Measurements from ENCODE around the gene STAB1. TPM values are rescaled to one million over a fixed set of nuclear protein-coding genes. Genes with fewer than 3 reads are reported as not detected.

The STAB1 gene
- total and polyA plus RNA-seq, 2 of the 13 experiments (the other 11 are each of a cell fraction or from before 2014, with no cell fraction given) = 0.09 to 0.34 TPM

- TF ChIP-seq ZSCAN20 (CRISPR knock-in tag; IDR thresholded peaks at IDR 0.05; ENCODE audit: borderline replicate concordance) (no peak), SRF (IDR thresholded peaks at IDR 0.05; ENCODE audit: low read depth, low read length) (no peak), KLF9 (CRISPR knock-in tag; IDR thresholded peaks at IDR 0.05; ENCODE audit: low read depth) (no peak), PTBP1 (IDR thresholded peaks at IDR 0.05; ENCODE audit: low read depth, low read length, poor library complexity, severe bottlenecking) (no peak), MAF1 (CRISPR knock-in tag; IDR thresholded peaks at IDR 0.05; ENCODE audit: borderline replicate concordance) (no peak), ZBTB38 (CRISPR knock-in tag; IDR thresholded peaks at IDR 0.05) (0 out of 2 replicates have a peak, but pooled peaks have one; percentile 23), ZNF292 (CRISPR knock-in tag; IDR thresholded peaks at IDR 0.05; ENCODE audit: borderline replicate concordance, low read depth) (no peak), YEATS4 (CRISPR knock-in tag; IDR thresholded peaks at IDR 0.05; ENCODE audit: borderline replicate concordance) (no peak), ZNF7 (CRISPR knock-in tag; IDR thresholded peaks at IDR 0.05) (no peak), ZFP91 (CRISPR knock-in tag; IDR thresholded peaks at IDR 0.05; ENCODE audit: borderline replicate concordance) (peak; percentile 26; the same call in 1 of the 2 replicates), ZNF318 (CRISPR knock-in tag; IDR thresholded peaks at IDR 0.05) (peak; percentile 16; the same call in 1 of the 2 replicates), ZNF136 (CRISPR knock-in tag; IDR thresholded peaks at IDR 0.05; ENCODE audit: low read depth) (no peak)
- TF ChIP-seq, protein P1, sequence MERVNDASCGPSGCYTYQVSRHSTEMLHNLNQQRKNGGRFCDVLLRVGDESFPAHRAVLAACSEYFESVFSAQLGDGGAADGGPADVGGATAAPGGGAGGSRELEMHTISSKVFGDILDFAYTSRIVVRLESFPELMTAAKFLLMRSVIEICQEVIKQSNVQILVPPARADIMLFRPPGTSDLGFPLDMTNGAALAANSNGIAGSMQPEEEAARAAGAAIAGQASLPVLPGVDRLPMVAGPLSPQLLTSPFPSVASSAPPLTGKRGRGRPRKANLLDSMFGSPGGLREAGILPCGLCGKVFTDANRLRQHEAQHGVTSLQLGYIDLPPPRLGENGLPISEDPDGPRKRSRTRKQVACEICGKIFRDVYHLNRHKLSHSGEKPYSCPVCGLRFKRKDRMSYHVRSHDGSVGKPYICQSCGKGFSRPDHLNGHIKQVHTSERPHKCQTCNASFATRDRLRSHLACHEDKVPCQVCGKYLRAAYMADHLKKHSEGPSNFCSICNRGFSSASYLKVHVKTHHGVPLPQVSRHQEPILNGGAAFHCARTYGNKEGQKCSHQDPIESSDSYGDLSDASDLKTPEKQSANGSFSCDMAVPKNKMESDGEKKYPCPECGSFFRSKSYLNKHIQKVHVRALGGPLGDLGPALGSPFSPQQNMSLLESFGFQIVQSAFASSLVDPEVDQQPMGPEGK (CRISPR knock-in tag; IDR thresholded peaks at IDR 0.05) = peak; percentile 68
- TF ChIP-seq, protein P2, sequence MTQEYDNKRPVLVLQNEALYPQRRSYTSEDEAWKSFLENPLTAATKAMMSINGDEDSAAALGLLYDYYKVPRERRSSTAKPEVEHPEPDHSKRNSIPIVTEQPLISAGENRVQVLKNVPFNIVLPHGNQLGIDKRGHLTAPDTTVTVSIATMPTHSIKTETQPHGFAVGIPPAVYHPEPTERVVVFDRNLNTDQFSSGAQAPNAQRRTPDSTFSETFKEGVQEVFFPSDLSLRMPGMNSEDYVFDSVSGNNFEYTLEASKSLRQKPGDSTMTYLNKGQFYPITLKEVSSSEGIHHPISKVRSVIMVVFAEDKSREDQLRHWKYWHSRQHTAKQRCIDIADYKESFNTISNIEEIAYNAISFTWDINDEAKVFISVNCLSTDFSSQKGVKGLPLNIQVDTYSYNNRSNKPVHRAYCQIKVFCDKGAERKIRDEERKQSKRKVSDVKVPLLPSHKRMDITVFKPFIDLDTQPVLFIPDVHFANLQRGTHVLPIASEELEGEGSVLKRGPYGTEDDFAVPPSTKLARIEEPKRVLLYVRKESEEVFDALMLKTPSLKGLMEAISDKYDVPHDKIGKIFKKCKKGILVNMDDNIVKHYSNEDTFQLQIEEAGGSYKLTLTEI (CRISPR knock-in tag; conservative IDR thresholded peaks at IDR 0.05) = no peak
These were observed 38.9 kb upstream of the STAB1 start (continued) for GRCh38 chr3:52456169-52456799.

Data from HepG2 (cell line).